Hepatocyte (in vitro differentiated cells): ENCODE results near the gene BAIAP3.

Experiments
- EZH2 ChIP-seq: fragments of 200-600 bp; sonication (generic); IDR thresholded peaks from 2 replicates; pipeline ENCODE4 v1.6.1; 2016; ENCODE audit warnings: antibody characterized with exemption, mild to moderate bottlenecking, borderline replicate concordance
- EZH2phosphoT487 ChIP-seq: fragments of 200-600 bp; sonication (generic); IDR thresholded peaks from one replicate; pipeline ENCODE4 v1.6.1; 2018; ENCODE audit warnings: antibody characterized with exemption, mild to moderate bottlenecking, low read depth, moderate library complexity; ENCODE audit not compliant: unreplicated experiment, severe bottlenecking
- TF ChIP-seq, protein P1 (sequence below): fragments of 200-600 bp; sonication (generic); IDR thresholded peaks from 2 replicates; pipeline ENCODE4 v1.5.1; 2016; ENCODE audit warnings: antibody characterized with exemption, mild to moderate bottlenecking; ENCODE audit not compliant: poor library complexity

DNA sequence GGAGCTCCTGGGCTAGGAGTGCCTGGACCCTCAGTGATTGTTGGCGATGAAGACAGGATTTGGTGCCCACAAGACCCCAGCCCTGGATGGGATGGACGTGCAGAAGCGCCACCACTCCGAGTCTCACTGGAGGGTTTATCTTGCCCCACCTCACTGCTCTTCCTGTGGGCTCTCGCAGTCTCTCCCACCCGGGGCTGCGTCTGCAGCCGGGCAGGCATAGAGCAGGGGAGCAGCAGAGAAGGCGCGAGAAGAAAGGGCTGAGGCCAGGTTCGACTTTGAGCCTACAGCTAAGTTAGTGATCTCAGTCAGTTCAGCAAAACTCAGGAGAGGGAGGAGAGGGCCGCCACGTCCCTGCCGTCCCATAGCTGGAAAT lies 17.4 kb upstream of the BAIAP3 start:
- TF ChIP-seq, protein P1, sequence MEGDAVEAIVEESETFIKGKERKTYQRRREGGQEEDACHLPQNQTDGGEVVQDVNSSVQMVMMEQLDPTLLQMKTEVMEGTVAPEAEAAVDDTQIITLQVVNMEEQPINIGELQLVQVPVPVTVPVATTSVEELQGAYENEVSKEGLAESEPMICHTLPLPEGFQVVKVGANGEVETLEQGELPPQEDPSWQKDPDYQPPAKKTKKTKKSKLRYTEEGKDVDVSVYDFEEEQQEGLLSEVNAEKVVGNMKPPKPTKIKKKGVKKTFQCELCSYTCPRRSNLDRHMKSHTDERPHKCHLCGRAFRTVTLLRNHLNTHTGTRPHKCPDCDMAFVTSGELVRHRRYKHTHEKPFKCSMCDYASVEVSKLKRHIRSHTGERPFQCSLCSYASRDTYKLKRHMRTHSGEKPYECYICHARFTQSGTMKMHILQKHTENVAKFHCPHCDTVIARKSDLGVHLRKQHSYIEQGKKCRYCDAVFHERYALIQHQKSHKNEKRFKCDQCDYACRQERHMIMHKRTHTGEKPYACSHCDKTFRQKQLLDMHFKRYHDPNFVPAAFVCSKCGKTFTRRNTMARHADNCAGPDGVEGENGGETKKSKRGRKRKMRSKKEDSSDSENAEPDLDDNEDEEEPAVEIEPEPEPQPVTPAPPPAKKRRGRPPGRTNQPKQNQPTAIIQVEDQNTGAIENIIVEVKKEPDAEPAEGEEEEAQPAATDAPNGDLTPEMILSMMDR, result no peak
- TF ChIP-seq EZH2, result no peak
- no peak for TF ChIP-seq EZH2phosphoT487
